Measurements from ENCODE around the gene CMSS1. TPM values are rescaled to one million over a fixed set of nuclear protein-coding genes. Genes with fewer than 3 reads are reported as not detected.

CMSS1 gene
- total and polyA plus RNA-seq, 2 donors (not counting 1 experiment from before 2014, with no cell fraction given), result 7.3 to 22.8 TPM

- Histone ChIP-seq H3K27ac (ENCODE audit: low read length in 2 of 2) (no peak overlapping the region), H3K4me1 (ENCODE audit: control insufficient read depth in 2 of 2, insufficient read depth in 2 of 2, low read length in 2 of 2) (no peaks in the 10 kb centered on the region), H4K20me1 (ENCODE audit: control insufficient read depth, insufficient read depth, low read length, poor library complexity, severe bottlenecking) (no peaks in the 10 kb centered on the region), H3K27me3 (replicated peaks in 1 of 4; ENCODE audit: control extremely low read depth in 1 of 4, control insufficient read depth in 3 of 4, insufficient read depth in 4 of 4, low read length in 3 of 4) (no peaks in the 10 kb centered on the region), H3K9ac (ENCODE audit: low read length) (no peak overlapping the region), H3K4me3 (ENCODE audit: control extremely low read depth in 1 of 5, extremely low read depth in 1 of 5, insufficient read depth in 1 of 5, low read depth in 2 of 5, low read length in 4 of 5) (no peak overlapping the region), H3K9me3 (ENCODE audit: control extremely low read depth in 1 of 3, control insufficient read depth in 2 of 3, insufficient read depth in 1 of 3, low read length in 2 of 3) (peaks cover 3 to 14% (median 11%) of the 10 kb centered on the region in 3 donors), H3K79me2 (ENCODE audit: control insufficient read depth, insufficient read depth, low read length) (no peaks in the 10 kb centered on the region), H3K4me2 (replicated peaks; ENCODE audit: low read depth, low read length, poor library complexity, severe bottlenecking) (no peak overlapping the region), H2AFZ (ENCODE audit: insufficient read depth, low read depth, low read length, poor library complexity, severe bottlenecking) (no peak overlapping the region), H3K36me3 (replicated peaks in 1 of 2; ENCODE audit: control extremely low read depth in 1 of 2, control insufficient read depth in 1 of 2, extremely low read depth in 1 of 2, insufficient read depth in 2 of 2, low read length in 1 of 2) (no peaks in the 10 kb centered on the region)
- 100% methylated on average over 2 of the region's 2 CpGs for WGBS (ENCODE audit: insufficient coverage)
- H3K4me3 Mint-ChIP-seq, result no peak overlapping the region
- ATAC-seq (ENCODE audit: low read depth) (no peak), DNase-seq (no peak)
- no peaks in the 10 kb centered on the region for H3K27me3 Mint-ChIP-seq
- ChIA-PET POLR2A (no interaction called here), CTCF (no interaction called here)
- intact Hi-C loops (cut with micrococcal nuclease), result no loop called here
- H3K4me1 Mint-ChIP-seq, result no peaks in the 10 kb centered on the region
- H3K27ac Mint-ChIP-seq, result no peak overlapping the region
- TF ChIP-seq CTCF (IDR thresholded peaks at IDR 0.05), result no peak
- TF ChIP-seq EZH2 (IDR thresholded peaks at IDR 0.05; ENCODE audit: borderline replicate concordance, insufficient read depth, low read depth, low read length, poor library complexity, severe bottlenecking), result no peak
- H3K9me3 Mint-ChIP-seq (ENCODE audit: insufficient read depth), result peaks cover 6% of the 10 kb centered on the region
These were observed 341.3 kb downstream of the CMSS1 start for GRCh38 chr3:100158918-100159330.

GRCh38 chr3:100159331-100160153 is 341.9 kb downstream of the CMSS1 start:
- no peak overlapping the region for H3K27ac Mint-ChIP-seq
- H3K36me3 ChIP-seq (replicated peaks in 1 of 2; ENCODE audit: control extremely low read depth in 1 of 2, control insufficient read depth in 1 of 2, extremely low read depth in 1 of 2, insufficient read depth in 2 of 2, low read length in 1 of 2), result peaks cover 0 to 5% of the 10 kb centered on the region in 2 experiments
- no peaks in the 10 kb centered on the region for H3K4me1 ChIP-seq (ENCODE audit: control insufficient read depth in 2 of 2, insufficient read depth in 2 of 2, low read length in 2 of 2)
- ATAC-seq (ENCODE audit: low read depth), result no peak
- H3K4me3 ChIP-seq (ENCODE audit: control extremely low read depth in 1 of 5, extremely low read depth in 1 of 5, insufficient read depth in 1 of 5, low read depth in 2 of 5, low read length in 4 of 5), result no peak overlapping the region
- no peaks in the 10 kb centered on the region for H3K79me2 ChIP-seq (ENCODE audit: control insufficient read depth, insufficient read depth, low read length)
- no peak overlapping the region for H3K27ac ChIP-seq (ENCODE audit: low read length in 2 of 2)
- no peaks in the 10 kb centered on the region for H3K4me1 Mint-ChIP-seq
- H3K27me3 Mint-ChIP-seq, result no peaks in the 10 kb centered on the region
- POLR2A ChIA-PET, result no interaction called here
- no peaks in the 10 kb centered on the region for H4K20me1 ChIP-seq (ENCODE audit: control insufficient read depth, insufficient read depth, low read length, poor library complexity, severe bottlenecking)
- H3K9ac ChIP-seq (ENCODE audit: low read length), result no peak overlapping the region
- peaks cover 3 to 12% (median 11%) of the 10 kb centered on the region in 3 donors for H3K9me3 ChIP-seq (ENCODE audit: control extremely low read depth in 1 of 3, control insufficient read depth in 2 of 3, insufficient read depth in 1 of 3, low read length in 2 of 3)
- no peak overlapping the region for H3K4me2 ChIP-seq (replicated peaks; ENCODE audit: low read depth, low read length, poor library complexity, severe bottlenecking)
- TF ChIP-seq CTCF (IDR thresholded peaks at IDR 0.05), result no peak
- no peak for TF ChIP-seq EZH2 (IDR thresholded peaks at IDR 0.05; ENCODE audit: borderline replicate concordance, insufficient read depth, low read depth, low read length, poor library complexity, severe bottlenecking)
- CTCF ChIA-PET, result no interaction called here
- H3K9me3 Mint-ChIP-seq (ENCODE audit: insufficient read depth), result peaks cover 6% of the 10 kb centered on the region
- no peaks in the 10 kb centered on the region for H3K27me3 ChIP-seq (replicated peaks in 1 of 4; ENCODE audit: control extremely low read depth in 1 of 4, control insufficient read depth in 3 of 4, insufficient read depth in 4 of 4, low read length in 3 of 4)
- no peak for DNase-seq
- 100% methylated on average over 1 of the region's 4 CpGs for WGBS (ENCODE audit: insufficient coverage)
- no peak overlapping the region for H2AFZ ChIP-seq (ENCODE audit: insufficient read depth, low read depth, low read length, poor library complexity, severe bottlenecking)
- H3K4me3 Mint-ChIP-seq, result no peak overlapping the region
- intact Hi-C loops (cut with micrococcal nuclease), result no loop called here

Data from B cell (primary cell).